OCI-M1 (cell line): ENCODE data around the gene GBP6.
"Not testable (repeated sequence)": the region's sequence is repeated elsewhere in the genome, so short reads cannot be mapped to it uniquely, and the experiment has no call there.

ENCODE experiments used
- DNase-seq: peaks from one replicate; lab custom pipeline; 2025; lab: John Stamatoyannopoulos, UW

The GBP6 gene

DNA sequence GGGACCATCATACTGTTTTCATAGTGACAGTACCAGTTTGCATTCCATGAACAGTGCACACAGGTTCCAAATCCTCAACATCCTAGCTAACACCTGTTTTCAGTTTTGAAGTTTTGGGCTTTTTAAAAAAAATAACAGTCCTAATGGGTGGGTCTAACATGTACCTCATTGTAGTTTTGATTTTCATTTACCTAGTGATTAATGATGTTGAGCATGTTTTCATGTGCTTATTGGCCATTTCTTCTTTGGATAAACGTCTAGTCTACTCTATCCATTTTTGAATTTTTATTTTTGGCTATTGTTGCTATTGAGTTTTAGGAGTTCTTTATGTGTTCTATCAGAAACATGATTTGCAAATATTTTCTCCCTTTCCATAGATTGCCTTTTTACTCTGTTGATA is 3.4 kb downstream of the GBP6 start:
- no peak for DNase-seq

DNA sequence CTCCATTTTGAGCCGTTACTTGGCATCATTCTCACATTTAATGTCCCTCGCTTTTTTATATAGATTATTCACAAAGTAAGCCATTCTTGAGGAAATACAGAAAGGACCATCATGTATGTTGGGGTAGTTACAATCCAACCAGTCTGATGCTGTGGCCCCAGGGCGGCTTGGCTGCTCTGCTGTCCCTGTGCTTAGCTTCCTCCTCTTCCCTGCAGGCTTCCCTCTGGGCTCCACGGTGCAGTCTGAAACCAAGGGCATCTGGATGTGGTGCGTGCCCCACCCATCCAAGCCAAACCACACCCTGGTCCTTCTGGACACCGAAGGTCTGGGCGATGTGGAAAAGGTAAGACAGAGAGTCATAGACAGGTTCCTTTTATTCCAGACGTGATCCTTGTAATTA is 5.5 kb downstream of the GBP6 start:
- DNase-seq, result no peak

DNA sequence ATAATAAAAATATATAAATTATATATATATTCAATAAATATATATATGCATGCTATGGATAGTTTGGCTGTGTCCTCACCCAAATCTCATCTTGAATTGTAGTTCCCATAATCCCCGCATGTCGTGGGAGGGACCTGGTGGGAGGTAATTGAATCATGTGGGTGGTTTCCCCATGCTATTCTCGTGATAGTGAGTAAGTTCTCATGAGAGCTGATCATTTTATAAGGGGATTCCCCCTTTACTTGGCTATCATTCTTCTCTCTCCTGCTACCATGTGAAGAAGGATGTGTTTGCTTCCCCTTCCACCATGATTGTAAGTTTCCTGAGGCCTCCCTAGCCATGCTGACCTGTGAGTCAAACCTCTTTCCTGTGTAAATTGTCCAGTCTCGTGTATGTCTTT is 10.0 kb downstream of the GBP6 start:
- not testable (repeated sequence) for DNase-seq

DNA sequence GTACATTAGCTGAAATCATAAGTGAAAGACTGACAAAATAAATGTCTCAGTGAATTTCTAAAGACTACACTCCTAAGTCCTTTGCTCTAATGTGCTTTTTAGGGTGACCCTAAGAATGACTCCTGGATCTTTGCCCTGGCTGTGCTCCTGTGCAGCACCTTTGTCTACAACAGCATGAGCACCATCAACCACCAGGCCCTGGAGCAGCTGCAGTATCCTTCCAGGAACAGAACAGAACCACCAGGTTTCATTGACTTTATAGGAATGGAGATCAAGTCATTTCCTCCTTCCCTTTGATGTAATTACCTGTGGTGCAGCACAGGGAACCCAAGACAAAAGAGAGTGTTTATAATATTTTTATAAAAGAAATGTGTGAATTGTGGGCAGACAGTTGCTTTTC is 14.1 kb downstream of the GBP6 start:
- no peak for DNase-seq

DNA sequence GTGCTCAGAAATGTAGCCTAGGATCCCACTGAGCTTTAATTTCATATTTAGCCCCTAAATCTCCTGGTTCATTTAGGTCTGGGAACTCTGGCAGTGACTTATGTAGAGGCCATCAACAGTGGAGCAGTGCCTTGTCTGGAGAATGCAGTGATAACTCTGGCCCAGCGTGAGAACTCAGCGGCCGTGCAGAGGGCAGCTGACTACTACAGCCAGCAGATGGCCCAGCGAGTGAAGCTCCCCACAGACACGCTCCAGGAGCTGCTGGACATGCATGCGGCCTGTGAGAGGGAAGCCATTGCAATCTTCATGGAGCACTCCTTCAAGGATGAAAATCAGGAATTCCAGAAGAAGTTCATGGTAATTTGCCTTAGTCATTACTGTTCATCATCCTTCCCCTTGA is 17.8 kb downstream of the GBP6 start:
- DNase-seq, result no peak

DNA sequence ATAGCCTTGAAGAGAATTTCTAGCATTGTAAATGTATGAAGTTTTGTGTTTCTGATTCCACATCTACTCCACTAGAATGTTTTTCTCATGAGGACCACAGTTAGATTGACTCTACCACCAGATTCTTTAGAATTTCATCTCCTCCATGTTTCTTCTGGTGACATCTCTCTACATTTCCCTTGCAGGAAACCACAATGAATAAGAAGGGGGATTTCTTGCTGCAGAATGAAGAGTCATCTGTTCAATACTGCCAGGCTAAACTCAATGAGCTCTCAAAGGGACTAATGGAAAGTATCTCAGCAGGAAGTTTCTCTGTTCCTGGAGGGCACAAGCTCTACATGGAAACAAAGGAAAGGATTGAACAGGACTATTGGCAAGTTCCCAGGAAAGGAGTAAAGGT is 18.6 kb downstream of the GBP6 start:
- DNase-seq, result no peak

DNA sequence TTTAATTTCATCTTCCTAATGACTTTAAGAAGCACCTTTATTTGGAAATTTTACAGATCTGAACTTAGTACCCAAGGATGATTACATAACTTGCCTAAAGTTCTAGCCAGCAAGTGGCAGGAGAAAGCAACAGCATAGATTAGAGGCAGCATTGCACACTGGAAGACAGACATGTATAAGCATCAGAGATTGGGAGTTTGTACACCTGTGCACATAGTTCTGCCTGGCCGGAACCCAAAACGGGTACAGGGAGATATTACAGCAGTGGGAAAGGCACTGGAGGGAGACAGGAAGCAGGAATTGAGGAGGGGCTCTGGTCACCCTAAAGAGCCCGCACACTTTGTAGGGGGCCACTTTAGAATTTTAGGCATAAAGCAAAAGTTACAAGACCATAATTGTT is 19.3 kb downstream of the GBP6 start:
- DNase-seq, result no peak

DNA sequence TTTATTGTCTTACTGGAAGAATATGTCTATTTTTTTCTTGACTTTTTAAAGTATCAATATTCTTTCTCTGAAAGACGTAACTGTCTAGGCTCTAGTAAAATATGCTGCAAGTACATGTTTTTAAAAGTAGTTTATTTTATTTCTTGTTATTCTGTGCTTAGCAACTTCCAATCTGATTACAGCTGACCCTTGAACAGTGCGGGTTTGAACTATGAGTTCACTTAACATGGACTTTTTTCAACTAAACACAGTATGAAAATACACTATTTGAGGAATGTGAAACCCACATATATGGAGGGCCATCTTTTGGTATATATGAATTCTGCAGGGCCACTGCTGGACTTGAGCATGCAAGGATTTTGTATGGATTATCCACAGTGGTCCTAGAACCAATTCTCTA is 26.8 kb downstream of the GBP6 start:
- no peak for DNase-seq

DNA sequence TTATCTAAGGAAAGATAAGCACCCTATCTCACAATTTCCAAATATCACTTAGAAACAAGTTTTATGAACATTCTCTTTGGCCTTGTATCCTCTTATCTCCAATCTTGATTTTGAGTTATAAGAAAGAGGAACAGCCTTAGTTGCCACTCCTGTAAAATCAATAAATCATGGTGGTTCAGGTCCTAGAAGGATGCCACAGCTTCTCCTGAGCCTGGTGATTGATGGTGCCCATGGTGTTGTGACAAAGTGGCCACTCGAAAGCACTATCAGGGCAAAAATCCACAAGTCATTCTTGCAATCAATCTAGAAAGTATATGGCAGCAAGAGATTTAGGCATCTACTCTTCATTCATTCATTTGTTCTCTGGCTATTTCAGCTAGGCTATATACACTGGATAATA is 27.8 kb downstream of the GBP6 start:
- DNase-seq, result no peak

DNA sequence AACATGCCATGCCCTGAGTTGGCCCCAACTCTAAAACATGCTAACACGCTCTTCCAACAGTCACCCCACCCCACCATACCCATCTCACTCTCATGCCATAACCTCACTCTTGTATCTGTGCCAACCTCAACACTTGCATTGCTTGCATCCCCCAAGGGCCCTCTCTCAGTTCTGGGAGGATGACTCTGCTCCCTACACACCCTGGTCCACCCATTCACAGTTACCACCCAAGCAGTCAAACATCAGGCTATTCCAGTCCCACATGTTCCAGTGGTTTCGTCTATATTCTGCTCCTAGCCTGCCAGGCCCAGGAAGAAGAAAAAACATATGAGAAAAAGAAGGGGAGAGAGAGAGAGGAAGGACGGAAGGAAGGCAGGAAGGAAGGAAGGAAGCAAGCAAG is 31.0 kb downstream of the GBP6 start:
- no peak for DNase-seq

DNA sequence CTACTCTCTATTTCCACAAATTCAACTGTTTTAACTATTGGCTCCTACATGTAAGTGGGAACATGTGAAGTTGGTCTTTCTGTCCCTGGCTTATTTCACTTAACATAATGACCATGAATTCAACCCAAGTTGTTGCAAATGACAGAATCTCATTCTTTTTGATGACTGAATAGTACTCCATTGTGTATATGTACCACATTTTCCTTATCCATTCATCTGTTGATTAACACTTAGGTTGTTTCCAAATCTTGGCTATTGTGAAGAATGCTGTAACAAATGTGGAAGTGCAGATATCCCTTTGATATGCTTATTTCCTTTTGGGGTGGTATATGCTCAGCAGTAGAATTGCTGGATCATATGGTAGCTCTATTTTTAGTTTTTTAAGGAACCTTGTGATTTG is 33.0 kb downstream of the GBP6 start:
- no peak for DNase-seq

DNA sequence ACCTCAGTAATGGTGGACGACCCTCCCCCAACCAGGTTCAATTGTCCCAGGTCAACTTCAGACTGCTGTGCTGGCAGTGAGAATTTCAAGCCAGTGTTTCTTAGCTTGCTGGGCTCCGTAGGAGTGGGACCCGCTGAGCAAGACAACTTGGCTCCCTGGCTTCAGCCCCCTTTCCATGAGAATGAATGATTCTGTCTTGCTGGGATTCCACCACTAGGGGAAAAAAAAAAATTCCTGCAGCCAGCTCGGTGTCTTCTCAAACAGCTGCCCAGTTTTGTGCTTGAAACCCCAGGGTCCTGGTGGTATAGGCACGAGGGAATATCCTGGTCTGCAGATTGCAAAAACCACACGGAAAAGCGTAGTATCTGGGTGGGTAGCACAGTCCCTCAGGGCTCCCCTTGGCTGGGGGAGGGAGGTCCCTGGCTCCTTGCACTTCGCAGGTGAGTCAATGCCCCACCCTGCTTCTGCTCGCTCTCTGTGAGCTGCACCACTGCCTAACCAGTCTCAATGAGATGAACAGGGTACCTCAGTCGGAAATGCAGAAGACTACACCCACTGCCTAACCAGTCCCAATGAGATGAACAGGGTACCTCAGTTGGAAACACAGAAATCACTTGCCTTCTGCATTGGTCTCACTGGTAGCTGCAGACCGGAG is 41.5 kb downstream of the GBP6 start:
- no peak for DNase-seq

DNA sequence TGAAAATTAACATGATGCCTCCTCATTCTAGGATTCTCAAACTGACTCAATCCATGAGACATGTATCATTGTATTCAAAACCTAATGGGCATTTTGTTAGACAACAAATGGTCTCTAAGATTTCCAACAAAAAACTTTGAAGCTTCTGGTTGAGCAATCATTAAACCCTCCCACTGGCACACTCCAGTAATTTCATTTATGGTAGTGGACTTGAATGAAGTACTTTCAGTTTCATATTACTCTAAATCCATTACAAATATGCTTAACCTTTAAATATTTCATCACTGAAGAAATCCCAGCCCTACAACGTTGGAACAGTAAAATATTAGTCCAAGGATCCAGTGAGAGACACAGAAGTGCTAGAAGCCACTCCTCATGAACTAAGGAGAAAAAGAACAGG is 43.5 kb downstream of the GBP6 start:
- peak; percentile 85 for DNase-seq

DNA sequence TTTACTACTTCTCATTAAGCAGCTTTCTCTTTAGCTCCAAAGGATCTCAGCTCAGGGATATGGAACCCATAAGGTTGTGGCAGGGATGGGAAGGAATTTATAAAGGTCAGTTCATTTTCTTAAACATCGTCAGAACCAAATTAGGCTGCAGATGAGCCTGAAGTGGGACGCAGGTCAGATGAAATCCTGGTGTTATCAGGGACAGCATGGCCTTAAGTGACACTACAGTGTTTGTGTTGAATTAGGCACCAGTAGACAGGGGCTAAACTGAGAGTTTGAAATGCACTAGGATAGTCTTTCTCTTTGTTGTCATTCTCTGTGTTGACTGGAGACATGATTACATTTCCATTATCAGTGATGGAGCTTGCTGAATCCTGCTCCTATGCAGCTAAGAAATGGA is 43.9 kb downstream of the GBP6 start:
- peak; percentile 67 for DNase-seq

DNA sequence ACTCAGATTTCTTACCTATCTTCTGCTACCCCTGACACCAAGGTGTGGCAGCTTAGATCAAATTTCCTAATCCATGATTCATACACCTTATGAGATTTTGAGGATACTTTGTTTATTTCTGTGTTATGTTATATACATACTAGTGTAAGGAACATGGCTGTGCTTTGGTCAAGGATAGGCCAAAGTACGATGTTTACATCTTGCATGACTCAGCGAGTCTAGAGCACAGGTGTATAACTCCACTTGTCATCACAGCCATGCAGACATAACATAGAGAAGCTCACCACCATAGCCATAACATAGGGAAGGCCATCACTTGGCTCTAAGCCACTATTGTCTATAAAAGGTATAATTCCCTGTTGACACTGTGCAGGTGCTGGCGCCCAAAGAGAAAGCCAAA is 61.2 kb downstream of the GBP6 start:
- DNase-seq, result no peak

DNA sequence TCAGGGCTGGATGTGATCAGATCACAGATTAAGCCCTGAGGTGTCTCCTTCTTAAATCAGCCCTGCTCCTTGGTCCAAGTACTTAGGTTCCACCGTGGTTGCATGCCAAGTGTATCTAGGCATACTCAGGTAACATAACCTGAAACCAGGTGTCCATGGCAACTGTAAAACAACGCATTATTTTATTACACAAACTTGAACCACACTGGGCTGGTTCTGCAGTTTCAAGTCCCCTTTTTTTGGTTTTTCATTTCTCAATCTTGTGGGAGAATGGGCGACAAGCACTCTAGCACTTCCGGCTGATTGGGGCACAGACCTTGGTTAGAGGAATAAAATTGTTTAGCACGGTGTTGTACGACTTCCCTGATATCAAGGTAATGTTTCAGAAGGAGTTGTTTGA is 65.2 kb downstream of the GBP6 start:
- DNase-seq, result no peak

DNA sequence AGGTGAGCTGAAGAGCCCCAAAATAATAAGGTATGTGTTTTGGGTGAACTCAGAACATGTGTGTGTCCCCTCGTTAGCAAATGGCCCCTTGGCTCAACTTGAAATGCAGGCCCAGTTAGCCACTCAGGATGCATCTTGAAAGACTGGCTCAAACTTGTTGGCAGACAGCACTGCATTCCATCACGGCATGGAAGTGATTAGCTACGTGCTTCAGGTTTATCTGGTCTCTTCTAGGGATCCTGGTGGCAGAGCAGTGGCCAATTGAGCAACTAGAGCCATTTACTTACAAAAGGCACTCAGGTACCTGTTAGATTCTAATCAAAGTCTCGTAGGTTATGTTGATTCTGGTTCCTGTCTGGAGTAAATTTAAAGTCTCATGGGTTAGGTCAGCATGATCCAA is 65.8 kb downstream of the GBP6 start:
- DNase-seq, result not testable (repeated sequence)

DNA sequence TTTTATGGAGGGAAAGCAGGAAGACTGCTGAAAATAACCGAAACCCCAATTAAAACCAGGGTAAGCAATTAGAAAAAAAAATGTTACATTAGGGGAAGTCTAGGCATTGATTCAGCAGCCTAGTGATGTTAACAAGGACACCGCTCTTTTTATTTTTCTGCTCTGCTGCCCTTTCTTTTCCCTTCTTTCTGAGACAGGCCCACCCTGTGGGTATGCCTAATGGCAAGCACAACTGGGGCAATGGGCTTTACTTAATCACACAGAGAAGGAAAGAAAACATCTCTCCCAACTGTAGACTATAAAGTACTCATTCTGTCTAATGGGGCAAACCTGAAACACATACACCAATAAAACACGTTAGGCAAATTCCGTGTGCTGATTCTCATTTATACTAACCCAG is 69.6 kb downstream of the GBP6 start:
- DNase-seq, result no peak

DNA sequence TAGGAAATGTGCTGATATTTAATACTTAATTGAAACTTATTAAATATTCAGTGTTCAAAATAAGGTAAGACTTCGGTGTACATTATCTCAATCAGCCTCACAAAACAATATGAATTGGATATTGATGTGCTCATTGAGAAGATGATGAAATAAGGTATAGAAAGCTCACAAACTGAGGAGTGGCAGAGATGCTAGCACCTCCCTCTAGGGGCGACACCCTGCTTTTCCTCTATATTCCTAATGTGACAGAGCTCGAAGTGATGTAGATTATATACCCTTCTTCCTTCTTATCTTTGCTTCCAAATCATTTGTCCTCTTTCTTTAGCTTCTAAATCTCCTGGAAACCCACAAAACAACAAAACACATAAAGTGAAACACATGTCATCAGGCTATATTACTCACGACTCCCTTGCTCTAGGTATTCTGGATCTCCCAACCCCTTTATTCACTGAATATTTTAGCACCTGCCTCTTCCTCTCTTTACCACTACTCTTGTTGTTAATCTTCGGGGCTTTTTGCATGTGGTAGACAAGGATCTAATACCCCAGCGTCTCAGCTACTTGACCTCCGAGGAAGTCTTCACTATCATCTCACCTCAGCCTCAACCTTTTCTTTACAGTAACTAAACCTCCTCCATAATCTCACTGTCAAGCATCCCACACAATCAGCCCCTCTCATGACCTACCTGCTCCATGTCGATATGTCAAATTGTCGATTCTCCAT is 70.4 kb downstream of the GBP6 start:
- DNase-seq, result peak; percentile 29
